ENCODE measurements around the gene SLC18B1.

SLC18B1 gene

GRCh38 chr6:132741281-132741680, 57.2 kb downstream of the SLC18B1 start:
- no peak for DNase-seq

- no peak for DNase-seq
Measured at GRCh38 chr6:132736239-132736638, 62.2 kb downstream of the SLC18B1 start.

- DNase-seq = no peak
Measured at GRCh38 chr6:132734694-132735236, 63.7 kb downstream of the SLC18B1 start.

- no peak for DNase-seq
Measured at GRCh38 chr6:132733814-132734213, 64.6 kb downstream of the SLC18B1 start.

GRCh38 chr6:132733283-132733682, 65.2 kb downstream of the SLC18B1 start:
- no peak for DNase-seq

- DNase-seq = no peak
Measured at GRCh38 chr6:132731086-132731485, 67.4 kb downstream of the SLC18B1 start.

- no peak for DNase-seq
Measured at GRCh38 chr6:132730560-132730959, 67.9 kb downstream of the SLC18B1 start.

GRCh38 chr6:132728616-132729015, 69.8 kb downstream of the SLC18B1 start:
- no peak for DNase-seq

- no peak for DNase-seq
Measured at GRCh38 chr6:132726608-132726975, 71.8 kb downstream of the SLC18B1 start.

GRCh38 chr6:132725947-132726607, 72.4 kb downstream of the SLC18B1 start:
- no peak for DNase-seq

GRCh38 chr6:132725471-132725870, 73.0 kb downstream of the SLC18B1 start:
- no peak for DNase-seq

GRCh38 chr6:132719736-132720448, 78.5 kb downstream of the SLC18B1 start:
- no peak for DNase-seq

Measured in activated CD4-positive, alpha-beta T cell treated with anti-CD3 and anti-CD28 coated beads, Interleukin-2, amount 50 U/mL, for 48 hours (primary cell).